MM.1S (cell line): ENCODE data around the gene TLK1.
A peak's percentile ranks its signal among the peaks of the same experiment; 100 is the strongest.
"Not testable (repeated sequence)": the region's sequence is repeated elsewhere in the genome, so short reads cannot be mapped to it uniquely, and the experiment has no call there.

ENCODE experiments used
- DNase-seq: peaks from one replicate; pipeline ENCODE4 v3.0.0-alpha.2; 2015
- H2AFZ ChIP-seq: fragments of 300-600 bp; sonication (generic); 2 replicates; pipeline ENCODE4 v1.6.0; 2016; ENCODE audit warnings: antibody characterized with exemption, low read length
- H3F3A ChIP-seq: fragments of 300-600 bp; sonication (generic); 2 replicates; pipeline ENCODE4 v1.6.1; 2016; ENCODE audit warnings: mild to moderate bottlenecking, antibody characterized with exemption, low read length, moderate library complexity, mixed read lengths; ENCODE audit not compliant: insufficient read depth
- H3K27ac ChIP-seq: fragments of 300-600 bp; sonication (generic); 2 replicates; pipeline ENCODE4 v1.5.1; 2016; ENCODE audit warnings: mild to moderate bottlenecking, low read length
- H3K27me3 ChIP-seq: fragments of 300-600 bp; sonication (generic); replicated peaks from 2 replicates; pipeline ENCODE4 v1.6.0; 2016; ENCODE audit warnings: low read length; ENCODE audit not compliant: insufficient read depth
- H3K36me3 ChIP-seq: fragments of 300-600 bp; sonication (generic); replicated peaks from 2 replicates; pipeline ENCODE4 v1.6.1; 2016; ENCODE audit warnings: mild to moderate bottlenecking, low read length, mixed read lengths; ENCODE audit not compliant: insufficient read depth
- H3K4me1 ChIP-seq: fragments of 300-600 bp; sonication (generic); 2 replicates; pipeline ENCODE4 v1.6.1; 2016; ENCODE audit warnings: low read length, mixed read lengths
- H3K4me2 ChIP-seq: fragments of 300-600 bp; sonication (generic); 2 replicates; pipeline ENCODE4 v1.6.0; 2016; ENCODE audit warnings: low read depth, low read length
- H3K4me3 ChIP-seq: fragments of 300-600 bp; sonication (generic); 2 replicates; pipeline ENCODE4 v1.5.1; 2016; ENCODE audit warnings: low read length, mixed read lengths
- H3K79me2 ChIP-seq: fragments of 300-600 bp; sonication (generic); 2 replicates; pipeline ENCODE4 v1.6.1; 2016; ENCODE audit warnings: mixed run types, low read length, mixed read lengths
- H3K9ac ChIP-seq: fragments of 300-600 bp; sonication (generic); 2 replicates; pipeline ENCODE4 v1.6.1; 2016; ENCODE audit warnings: low read length, mixed read lengths
- H3K9me2 ChIP-seq: fragments of 300-600 bp; sonication (generic); replicated peaks from 2 replicates; pipeline ENCODE4 v1.6.1; 2016; ENCODE audit warnings: mild to moderate bottlenecking, low read length, mixed read lengths; ENCODE audit not compliant: insufficient read depth
- H3K9me3 ChIP-seq: fragments of 300-600 bp; sonication (generic); replicated peaks from 2 replicates; pipeline ENCODE4 v1.6.1; 2016; ENCODE audit warnings: mild to moderate bottlenecking, low read length, mixed read lengths; ENCODE audit not compliant: insufficient read depth
- H4K20me1 ChIP-seq: fragments of 300-600 bp; sonication (generic); 2 replicates; pipeline ENCODE4 v1.6.1; 2016; ENCODE audit warnings: mild to moderate bottlenecking, low read length, moderate library complexity, mixed read lengths; ENCODE audit not compliant: insufficient read depth
- CTCF ChIP-seq: fragments of 300-600 bp; sonication (generic); IDR thresholded peaks from 2 replicates; pipeline ENCODE4 v1.5.1; 2016; ENCODE audit warnings: antibody characterized with exemption, low read length, mixed read lengths
- EZH2 ChIP-seq: fragments of 300-600 bp; sonication (generic); optimal IDR thresholded peaks from 2 replicates; pipeline ENCODE3; 2017; ENCODE audit warnings: low read depth, mild to moderate bottlenecking, antibody characterized with exemption, low read length, mixed read lengths
- EZH2phosphoT487 ChIP-seq: fragments of 300-600 bp; sonication (generic); IDR thresholded peaks from 2 replicates; pipeline ENCODE4 v1.6.1; 2018; ENCODE audit warnings: antibody characterized with exemption, low read length

TLK1 gene

GRCh38 chr2:171098607-171099006 is 62.1 kb downstream of the TLK1 start:
- DNase-seq, result no peak
- H4K20me1 ChIP-seq, result peaks cover 14% of the 10 kb centered on the region; the same call in 1 of the 2 replicates
- TF ChIP-seq EZH2phosphoT487 (no peak), CTCF (no peak), EZH2 (no peak)
- H2AFZ ChIP-seq, result no peak overlapping the region
- no peaks in the 10 kb centered on the region for H3K27me3 ChIP-seq
- no peak overlapping the region for H3K27ac ChIP-seq
- no peak overlapping the region for H3K4me2 ChIP-seq
- H3K36me3 ChIP-seq, result no peaks in the 10 kb centered on the region
- no peaks in the 10 kb centered on the region for H3K9me2 ChIP-seq
- peaks cover 97% of the 10 kb centered on the region for H3K79me2 ChIP-seq
- H3K4me3 ChIP-seq, result no peak overlapping the region
- no peaks in the 10 kb centered on the region for H3K9me3 ChIP-seq
- H3K9ac ChIP-seq, result no peak overlapping the region
- H3F3A ChIP-seq, result 0 out of 2 replicates have a peak, but pooled peaks cover 5% of the 10 kb centered on the region
- peaks cover 7% of the 10 kb centered on the region for H3K4me1 ChIP-seq

GRCh38 chr2:171095014-171095582 is 65.6 kb downstream of the TLK1 start:
- Histone ChIP-seq H3K79me2 (peaks cover 95% of the 10 kb centered on the region), H3K27ac (no peak overlapping the region), H3K4me1 (peaks cover 7% of the 10 kb centered on the region), H3K36me3 (no peaks in the 10 kb centered on the region), H3K9me2 (no peaks in the 10 kb centered on the region), H3K4me3 (no peak overlapping the region), H2AFZ (no peak overlapping the region), H3K27me3 (no peaks in the 10 kb centered on the region), H3K9ac (no peak overlapping the region), H3K4me2 (peak overlapping the region; percentile 47), H3K9me3 (no peaks in the 10 kb centered on the region), H3F3A (0 out of 2 replicates have a peak, but pooled peaks cover 5% of the 10 kb centered on the region), H4K20me1 (peaks cover 14% of the 10 kb centered on the region; the same call in 1 of the 2 replicates)
- no peak for TF ChIP-seq EZH2
- TF ChIP-seq CTCF, result no peak
- no peak for TF ChIP-seq EZH2phosphoT487
- DNase-seq, result no peak

- not testable (repeated sequence) for H3K4me1 ChIP-seq, H3K9me3 ChIP-seq, H3F3A ChIP-seq, H3K27me3 ChIP-seq, H3K36me3 ChIP-seq, H3K9ac ChIP-seq, DNase-seq, H3K27ac ChIP-seq, H3K9me2 ChIP-seq, H2AFZ ChIP-seq, H3K4me2 ChIP-seq, H3K4me3 ChIP-seq
- Histone ChIP-seq H4K20me1 (peaks cover 14% of the 10 kb centered on the region; the same call in 1 of the 2 replicates), H3K79me2 (peaks cover 93% of the 10 kb centered on the region)
Observed at GRCh38 chr2:171091517-171091916, 69.2 kb downstream of the TLK1 start.

- no peak for DNase-seq
- Histone ChIP-seq H3K79me2 (peaks cover 90% of the 10 kb centered on the region), H2AFZ (no peak overlapping the region), H3F3A (no peaks in the 10 kb centered on the region), H4K20me1 (peaks cover 2% of the 10 kb centered on the region; the same call in 1 of the 2 replicates), H3K9ac (no peak overlapping the region), H3K9me3 (no peaks in the 10 kb centered on the region), H3K36me3 (no peaks in the 10 kb centered on the region), H3K4me2 (no peak overlapping the region), H3K27ac (no peak overlapping the region), H3K9me2 (no peaks in the 10 kb centered on the region), H3K4me3 (no peak overlapping the region), H3K4me1 (no peaks in the 10 kb centered on the region), H3K27me3 (no peaks in the 10 kb centered on the region)
- TF ChIP-seq EZH2, result no peak
- no peak for TF ChIP-seq EZH2phosphoT487
Observed at GRCh38 chr2:171089489-171089888, 71.2 kb downstream of the TLK1 start.
